HAP-1 (cell line): ENCODE measurements around the gene PGLYRP2.

Source experiments
- DNase-seq, 2 experiments: peaks; one replicate each; pipeline ENCODE4 v3.0.0-alpha.2; 2016 to 2020; ENCODE audit warnings: low spot score in 2 of 2
- H3K27me3 ChIP-seq: fragments of 250-450 bp; sonication (Bioruptor Pico); 2 replicates; pipeline ENCODE4 v1.5.1; 2020; ENCODE audit warnings: low read depth, mild to moderate bottlenecking, moderate library complexity
- H3K36me3 ChIP-seq: fragments of 250-450 bp; sonication (Bioruptor Pico); replicated peaks from 2 replicates; pipeline ENCODE4 v1.5.1; 2020; ENCODE audit warnings: mild to moderate bottlenecking
- H3K4me1 ChIP-seq: fragments of 250-450 bp; sonication (Bioruptor Pico); 2 replicates; pipeline ENCODE4 v1.5.1; 2020; ENCODE audit warnings: mild to moderate bottlenecking
- H3K4me3 ChIP-seq: fragments of 250-450 bp; sonication (Bioruptor Pico); 2 replicates; pipeline ENCODE4 v1.5.1; 2020; ENCODE audit warnings: mild to moderate bottlenecking, moderate library complexity
- H3K9me3 ChIP-seq: fragments of 250-450 bp; sonication (Bioruptor Pico); 2 replicates; pipeline ENCODE4 v1.5.1; 2020; ENCODE audit warnings: mild to moderate bottlenecking, moderate library complexity
- in situ Hi-C: fragments of 300-500 bp; cut with MboI; formaldehyde crosslinking; loops from 3 replicates; pipeline ENCODE4 v1.14.3; 2020; ENCODE audit warnings: low sequenced_read_pairs, inconsistent platforms, mixed read lengths

PGLYRP2 gene

DNA sequence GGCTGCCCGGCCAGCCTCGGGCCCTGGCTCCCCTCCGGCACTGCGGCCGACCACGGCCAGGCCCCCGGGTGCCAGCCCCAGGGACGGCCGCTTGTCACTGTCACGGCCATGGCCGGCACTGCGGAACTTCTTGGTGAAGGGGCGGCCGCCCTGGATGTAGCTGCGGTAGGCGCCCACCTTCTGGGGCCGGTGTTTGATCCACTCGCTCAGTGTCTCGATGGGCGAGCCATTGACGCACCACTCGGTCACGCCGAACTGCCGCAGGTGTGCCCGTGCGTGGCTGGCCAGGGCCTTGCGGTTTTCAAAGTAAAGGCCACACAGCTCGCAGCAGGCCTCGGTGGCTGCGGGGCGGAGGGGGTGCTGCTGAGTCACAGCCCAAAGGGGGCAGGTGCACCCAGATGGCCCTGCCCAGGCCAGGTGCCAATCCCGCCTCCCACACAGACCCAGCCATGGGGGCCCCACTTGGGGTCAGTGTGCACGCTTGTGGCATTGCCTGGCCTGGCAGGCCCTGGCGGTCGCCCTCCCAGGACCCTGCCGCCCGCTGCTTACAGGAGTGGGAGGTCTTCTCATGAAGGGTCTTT lies 54.5 kb downstream of the PGLYRP2 start:
- no peak for DNase-seq
- in situ Hi-C loops: loop anchor here (5.0 kb wide), 1 partner anchor 133 kb away; no protein-coding TSS in a partner anchor
- Histone ChIP-seq H3K27me3 (no peaks in the 10 kb centered on the region), H3K9me3 (no peaks in the 10 kb centered on the region), H3K4me3 (no peak overlapping the region), H3K4me1 (no peaks in the 10 kb centered on the region), H3K36me3 (peaks cover 48% of the 10 kb centered on the region)

DNA sequence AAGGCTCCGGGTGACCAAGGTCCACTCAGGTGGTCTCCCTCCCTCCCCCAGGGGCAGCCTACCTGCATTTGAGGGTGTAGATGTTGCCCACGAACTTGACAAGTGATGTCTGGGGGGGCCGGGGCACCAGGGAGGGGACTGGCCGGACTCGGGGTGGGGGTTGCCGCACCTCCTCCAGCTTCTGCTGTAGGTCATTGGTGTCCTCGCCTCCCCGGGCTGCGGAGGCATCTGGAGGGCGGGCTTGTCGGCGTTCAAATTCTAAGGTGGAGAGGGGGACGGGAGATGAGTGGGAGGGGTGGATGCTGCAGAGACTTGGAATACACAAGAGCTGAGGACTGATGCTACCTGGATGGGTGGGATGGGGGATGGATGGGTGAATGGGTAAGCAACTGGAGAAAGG lies 55.2 kb downstream of the PGLYRP2 start:
- no peak overlapping the region for H3K4me3 ChIP-seq
- in situ Hi-C loops: no loop called here
- H3K27me3 ChIP-seq: no peaks in the 10 kb centered on the region
- H3K36me3 ChIP-seq: peaks cover 48% of the 10 kb centered on the region
- H3K9me3 ChIP-seq: no peaks in the 10 kb centered on the region
- DNase-seq: no peak
- peaks cover 4% of the 10 kb centered on the region for H3K4me1 ChIP-seq

GRCh38 chr19:15423130-15423529 lies 56.2 kb downstream of the PGLYRP2 start:
- peaks cover 54% of the 10 kb centered on the region for H3K36me3 ChIP-seq
- peaks cover 4% of the 10 kb centered on the region for H3K4me1 ChIP-seq
- no peak for DNase-seq
- no peaks in the 10 kb centered on the region for H3K27me3 ChIP-seq
- H3K9me3 ChIP-seq: no peaks in the 10 kb centered on the region
- in situ Hi-C loops: no loop called here
- no peak overlapping the region for H3K4me3 ChIP-seq

DNA sequence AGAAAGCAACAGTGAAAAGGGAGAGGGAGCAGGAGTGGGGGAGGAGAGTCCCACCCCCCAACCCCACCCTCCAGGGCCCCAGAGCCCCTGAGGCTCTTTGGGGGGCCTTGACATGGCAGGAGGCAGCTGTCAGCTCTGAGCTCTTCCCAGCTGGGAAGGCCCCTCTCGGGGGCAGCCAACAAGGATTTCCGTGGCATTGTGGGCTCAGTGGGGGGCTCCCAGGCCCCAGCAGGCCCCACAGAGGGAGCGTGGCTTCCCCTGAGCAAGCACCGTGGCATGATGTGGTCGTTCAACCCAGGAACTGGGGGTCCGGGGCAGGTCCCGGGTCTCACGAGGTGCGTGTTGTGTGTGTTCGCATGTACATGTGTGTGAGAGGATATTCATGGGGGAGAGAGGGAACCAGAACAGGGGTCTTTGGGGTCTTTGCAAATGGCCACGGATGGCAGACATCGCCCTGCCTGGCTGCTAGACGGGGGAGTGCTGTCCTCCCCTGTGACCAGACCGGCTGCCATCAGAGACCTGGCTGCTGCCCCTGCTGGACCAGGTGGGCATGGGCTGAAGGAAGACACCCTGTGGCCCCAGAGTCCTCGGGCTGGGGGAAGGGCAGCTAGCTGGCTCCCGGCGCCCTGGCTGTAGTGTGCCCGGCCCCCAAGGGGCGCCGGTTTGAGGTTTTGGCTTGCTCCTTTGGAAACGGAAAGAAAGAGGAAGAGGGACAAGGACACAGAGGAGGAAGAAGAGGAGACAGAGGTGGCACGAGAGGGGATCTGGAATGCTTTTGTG lies 56.8 kb downstream of the PGLYRP2 start:
- in situ Hi-C loops: no loop called here

GRCh38 chr19:15421721-15422260 lies 57.5 kb downstream of the PGLYRP2 start:
- DNase-seq: no peak
- H3K36me3 ChIP-seq: peaks cover 43% of the 10 kb centered on the region
- in situ Hi-C loops: no loop called here

More for the DNA sequence above, 56.8 kb downstream of the PGLYRP2 start:
- Histone ChIP-seq H3K9me3 (no peaks in the 10 kb centered on the region), H3K36me3 (peaks cover 50% of the 10 kb centered on the region), H3K27me3 (no peaks in the 10 kb centered on the region), H3K4me3 (no peak overlapping the region), H3K4me1 (peaks cover 7% of the 10 kb centered on the region)
- no peak for DNase-seq

DNA sequence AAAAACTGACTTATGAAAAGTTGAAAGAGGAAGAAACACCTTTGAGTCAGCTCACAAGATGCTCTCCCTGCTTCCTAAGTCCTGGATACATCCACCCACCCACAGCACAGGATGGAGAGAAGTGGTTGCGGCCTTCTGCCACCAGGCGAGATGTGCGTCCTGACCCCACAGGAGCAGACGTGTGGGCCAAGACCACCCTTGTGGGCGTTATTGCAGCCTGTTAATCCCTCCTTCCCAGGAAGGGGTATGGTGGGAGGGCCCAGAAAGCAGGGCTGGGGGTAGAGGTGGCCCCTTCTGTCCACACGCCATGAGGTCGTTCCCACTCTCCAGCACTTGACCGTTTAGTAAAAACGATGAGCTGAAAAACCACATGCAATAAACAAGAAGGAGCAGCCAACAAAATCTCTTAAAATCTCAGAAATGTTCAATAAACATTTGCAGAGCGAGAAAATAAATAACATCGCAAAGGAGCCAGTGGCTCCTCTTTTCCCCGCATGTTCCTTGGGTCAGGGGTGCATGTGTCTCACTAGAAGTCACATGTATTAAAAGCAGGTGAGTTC lies 58.1 kb downstream of the PGLYRP2 start:
- in situ Hi-C loops: no loop called here

More at GRCh38 chr19:15421721-15422260, 57.5 kb downstream of the PGLYRP2 start:
- Histone ChIP-seq H3K27me3 (no peaks in the 10 kb centered on the region), H3K4me3 (no peak overlapping the region), H3K4me1 (peaks cover 12% of the 10 kb centered on the region), H3K9me3 (no peaks in the 10 kb centered on the region)

GRCh38 chr19:15419413-15420025 lies 59.8 kb downstream of the PGLYRP2 start:
- peaks cover 28% of the 10 kb centered on the region for H3K36me3 ChIP-seq
- H3K4me3 ChIP-seq: peak overlapping the region; percentile 94
- no peak for DNase-seq
- no peaks in the 10 kb centered on the region for H3K9me3 ChIP-seq
- no peaks in the 10 kb centered on the region for H3K27me3 ChIP-seq
- in situ Hi-C loops: no loop called here
- H3K4me1 ChIP-seq: peaks cover 12% of the 10 kb centered on the region

More for the DNA sequence above, 58.1 kb downstream of the PGLYRP2 start:
- Histone ChIP-seq H3K36me3 (peaks cover 38% of the 10 kb centered on the region), H3K27me3 (no peaks in the 10 kb centered on the region), H3K4me1 (peaks cover 12% of the 10 kb centered on the region), H3K4me3 (no peak overlapping the region), H3K9me3 (no peaks in the 10 kb centered on the region)
- no peak for DNase-seq
